ENCODE measurements around the gene AK8.

GRCh38 chr9:132740526-132741309, 137.4 kb downstream of the AK8 start:
- TF ChIP-seq CTCF (conservative IDR thresholded peaks at IDR 0.05; ENCODE audit: low read depth, low read length), result no peak
- no peak for TF ChIP-seq SMC3 (IDR thresholded peaks at IDR 0.05; ENCODE audit: low read depth, low read length)

Data from IMR-90 (cell line).